HG02623 (cell line): ENCODE data around the gene PTPN12.
"Not testable (repeated sequence)": the region's sequence is repeated elsewhere in the genome, so short reads cannot be mapped to it uniquely, and the experiment has no call there.

Experiments used
- ATAC-seq: cut with Tn5 transposase; IDR thresholded peaks from one replicate; pipeline ENCODE4 v1.9.1; 2021; ENCODE audit warnings: moderate library complexity; ENCODE audit not compliant: unreplicated experiment

The PTPN12 gene

GRCh38 chr7:77537778-77538280, 734 bp downstream of the PTPN12 start:
- no peak for ATAC-seq

GRCh38 chr7:77538281-77539212, 1.5 kb downstream of the PTPN12 start:
- no peak for ATAC-seq

GRCh38 chr7:77540402-77540822, 3.3 kb downstream of the PTPN12 start:
- ATAC-seq, result no peak

- ATAC-seq, result not testable (repeated sequence)
These were observed 3.9 kb downstream of the PTPN12 start for GRCh38 chr7:77540993-77541392.

GRCh38 chr7:77542409-77542808, 5.3 kb downstream of the PTPN12 start:
- ATAC-seq, result no peak

DNA sequence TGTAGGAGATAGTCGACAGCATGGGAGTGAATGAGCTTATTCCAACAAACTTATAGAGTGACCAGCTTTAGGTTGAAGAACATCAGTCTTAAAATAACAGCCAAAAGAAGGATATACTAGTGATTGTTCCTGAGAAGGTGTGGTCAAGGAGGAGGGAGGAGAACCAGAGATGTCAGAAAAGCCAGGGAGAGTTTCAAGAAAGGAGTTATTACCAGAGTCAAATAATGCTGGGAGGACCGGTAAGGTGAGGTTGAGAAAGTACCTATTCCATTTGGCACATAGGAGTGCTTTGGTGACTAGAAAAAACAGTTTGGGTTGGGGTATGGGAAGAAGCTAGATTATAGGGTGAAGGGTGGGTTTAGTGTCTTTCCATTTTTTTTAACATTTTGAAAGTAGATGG, 5.8 kb downstream of the PTPN12 start:
- ATAC-seq, result no peak

GRCh38 chr7:77543910-77544309, 6.8 kb downstream of the PTPN12 start:
- no peak for ATAC-seq

GRCh38 chr7:77544518-77544917, 7.4 kb downstream of the PTPN12 start:
- no peak for ATAC-seq

GRCh38 chr7:77548206-77548605, 11.1 kb downstream of the PTPN12 start:
- no peak for ATAC-seq

DNA sequence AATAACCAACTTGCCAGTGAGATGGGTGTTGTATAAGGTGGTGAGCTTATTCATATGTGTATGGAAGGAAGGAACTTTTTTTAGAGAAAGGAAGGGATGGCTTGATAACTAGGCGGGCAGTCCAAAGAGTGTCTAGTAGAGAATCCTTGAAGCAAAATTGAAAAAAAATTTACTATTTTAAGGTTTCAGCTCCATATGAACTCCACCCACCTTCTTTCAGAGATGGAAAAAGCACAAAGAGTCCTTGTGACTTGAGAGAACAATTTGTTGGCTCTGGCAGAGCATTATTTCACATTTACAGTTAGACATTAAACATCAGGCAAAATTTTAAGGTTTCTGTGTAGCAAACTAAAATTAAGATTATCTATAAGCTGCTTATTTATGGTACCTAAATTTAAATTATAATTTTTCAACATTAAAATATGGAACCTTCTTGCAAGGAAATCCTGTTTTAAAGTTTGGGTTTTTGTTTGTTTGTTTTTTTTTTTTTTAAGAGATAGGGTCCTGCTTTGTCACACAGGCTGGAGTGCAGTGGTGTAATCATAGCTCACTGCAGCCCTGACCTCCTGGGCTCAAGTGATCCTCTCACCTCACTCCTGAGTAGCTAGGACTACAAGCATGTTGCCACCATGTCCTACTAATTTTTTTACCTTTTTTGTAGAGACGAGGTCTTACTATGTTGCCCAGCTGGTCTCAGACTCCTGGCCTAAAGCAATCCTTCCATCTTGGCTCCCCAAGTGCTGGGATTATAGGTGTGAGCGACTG, 12.2 kb downstream of the PTPN12 start:
- no peak for ATAC-seq

DNA sequence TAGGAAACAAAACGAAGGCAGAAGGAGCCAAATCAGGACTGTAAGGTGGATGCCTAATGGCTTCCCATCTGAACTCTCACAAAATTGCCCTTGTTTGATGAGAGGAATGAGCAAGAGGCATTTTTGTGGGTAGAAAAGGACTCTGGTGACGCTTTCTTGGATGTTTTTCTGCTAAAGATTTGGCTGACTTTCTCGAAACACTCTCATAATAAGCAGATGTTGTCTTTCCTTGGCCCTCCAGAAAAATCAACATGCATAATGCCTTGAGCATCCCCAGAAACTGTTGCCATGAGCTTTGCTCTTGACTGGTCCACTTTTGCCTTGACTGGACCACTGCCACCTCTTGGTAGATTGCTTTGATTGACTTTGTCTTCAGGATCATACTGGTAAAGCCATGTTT, 13.5 kb downstream of the PTPN12 start:
- ATAC-seq, result no peak

GRCh38 chr7:77553123-77553522, 16.0 kb downstream of the PTPN12 start:
- ATAC-seq, result no peak

DNA sequence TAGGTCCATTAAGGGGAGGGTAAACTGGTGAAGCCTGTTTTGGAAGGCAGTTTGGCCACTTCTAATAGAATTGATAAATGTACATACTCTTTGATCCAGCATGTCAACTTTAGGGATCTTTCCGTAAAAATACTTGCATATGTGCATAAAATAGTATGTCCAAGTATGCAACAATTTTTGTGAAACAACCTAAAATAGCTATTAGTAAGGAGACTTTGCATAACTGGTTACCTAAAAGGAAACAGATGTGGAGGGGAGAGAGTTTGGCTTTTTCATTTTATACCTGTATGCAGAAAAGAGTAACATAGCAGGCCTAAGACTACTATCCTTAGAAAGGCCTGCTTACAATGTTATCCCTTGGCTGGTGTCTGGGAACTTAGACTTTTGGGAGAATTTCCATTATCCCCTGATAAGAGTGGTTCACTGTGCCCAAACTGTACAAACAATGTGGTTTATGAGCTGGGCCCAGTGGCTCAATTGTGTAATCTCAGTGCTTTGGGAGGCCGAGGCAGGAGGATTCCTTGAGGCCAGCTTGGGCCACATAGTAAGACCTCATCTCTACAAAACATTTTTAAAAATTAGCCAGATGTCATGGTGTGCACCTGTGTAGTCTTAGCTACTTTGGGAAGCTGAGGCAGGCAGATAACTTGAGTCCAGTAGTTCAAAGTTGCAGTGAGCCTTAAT, 21.3 kb downstream of the PTPN12 start:
- no peak for ATAC-seq

DNA sequence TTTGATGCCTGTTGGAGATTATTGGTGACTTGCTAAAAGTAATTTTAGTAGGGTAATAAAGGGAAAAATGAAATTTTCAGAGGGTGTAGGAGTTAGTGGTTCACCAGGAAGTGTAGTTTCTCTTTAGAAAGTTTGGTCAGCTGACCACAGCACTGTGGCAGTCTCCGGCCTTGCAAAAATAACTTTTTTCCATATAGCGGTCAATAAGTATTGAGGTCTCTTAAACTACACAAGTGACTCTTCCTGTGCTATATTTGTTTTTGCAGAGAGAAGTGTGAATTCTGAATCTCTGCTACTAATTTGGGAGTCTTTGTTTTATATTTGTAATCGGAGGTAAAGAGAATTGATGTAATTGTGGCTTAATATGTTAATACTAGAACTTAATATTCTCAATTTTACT, 24.3 kb downstream of the PTPN12 start:
- peak; percentile 88 for ATAC-seq

GRCh38 chr7:77563275-77563674, 26.2 kb downstream of the PTPN12 start:
- no peak for ATAC-seq

- no peak for ATAC-seq
These were observed 28.8 kb downstream of the PTPN12 start for GRCh38 chr7:77565917-77566316.

DNA sequence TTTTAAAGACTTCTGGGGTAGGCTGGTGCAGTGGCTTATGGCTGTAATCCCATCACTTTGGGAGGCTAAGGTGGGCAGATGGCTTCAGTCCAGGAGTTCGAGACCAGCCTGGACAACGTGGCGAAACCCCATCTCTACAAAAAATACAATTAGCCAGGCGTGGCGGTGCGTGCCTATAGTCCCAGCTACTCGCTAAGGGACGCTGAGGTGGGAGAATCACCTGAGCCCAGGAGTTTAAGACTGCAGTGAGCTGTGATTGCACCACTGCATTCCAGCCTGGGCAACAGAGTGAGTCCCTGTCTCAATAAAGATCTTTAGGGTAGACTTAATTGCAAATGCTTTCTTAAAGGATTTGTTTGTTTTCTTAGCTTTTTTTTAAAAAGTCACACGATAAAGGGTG, 29.3 kb downstream of the PTPN12 start:
- ATAC-seq, result no peak

- no peak for ATAC-seq
These were observed 32.6 kb downstream of the PTPN12 start for GRCh38 chr7:77569514-77570232.

DNA sequence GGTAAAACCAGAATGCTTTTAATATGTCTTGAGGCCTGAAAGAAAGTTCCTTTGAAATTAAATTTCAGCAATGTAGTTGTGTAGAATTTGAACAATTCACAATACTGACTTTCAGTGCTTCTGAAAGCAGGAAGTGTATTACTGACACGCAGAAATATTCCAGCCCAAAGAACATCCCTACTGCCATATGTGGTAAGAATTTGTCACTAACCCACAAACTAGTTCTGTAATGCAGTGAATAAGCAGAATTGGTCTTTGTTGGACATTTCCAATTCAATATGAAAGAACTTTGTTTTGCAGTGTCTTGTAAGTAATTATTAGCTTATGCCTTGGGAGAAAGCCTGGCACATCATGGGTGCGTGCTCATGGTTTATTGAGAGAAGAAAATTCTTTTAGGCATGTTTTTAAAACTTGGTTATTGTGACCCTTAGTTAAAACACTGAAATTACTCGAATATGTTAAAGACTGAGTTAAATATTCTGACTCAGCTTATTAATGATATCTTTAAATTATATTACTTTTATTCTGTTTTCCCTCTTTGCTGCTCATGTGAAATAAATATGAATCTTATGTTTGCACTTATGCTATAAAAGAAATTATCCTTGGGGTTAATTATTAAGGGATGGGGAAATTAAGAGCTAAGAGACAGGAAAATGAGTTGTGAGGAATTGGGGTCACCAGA, 33.4 kb downstream of the PTPN12 start:
- ATAC-seq, result no peak

GRCh38 chr7:77571801-77572200, 34.7 kb downstream of the PTPN12 start:
- ATAC-seq, result no peak
